Measurements from ENCODE around the gene TSPAN31.
"Not testable (repeated sequence)": the region's sequence is repeated elsewhere in the genome, so short reads cannot be mapped to it uniquely, and the experiment has no call there.

Gene TSPAN31

GRCh38 chr12:57770734-57771133, 25.9 kb downstream of the TSPAN31 start:
- DNase-seq, result no peak

- DNase-seq, result peak; percentile 89
Observed at GRCh38 chr12:57771236-57771872, 26.5 kb downstream of the TSPAN31 start.

- DNase-seq, result peak; percentile 95
Observed at GRCh38 chr12:57771873-57772428, 27.1 kb downstream of the TSPAN31 start, which contains the start of gene METTL1. Gene METTL1, minus strand, starts transcription at chr12:57772105. Its CDS starts 22 bp downstream, at chr12:57772083.

GRCh38 chr12:57772429-57773322, 27.8 kb downstream of the TSPAN31 start, which contains the start of gene EEF1AKMT3:
Gene EEF1AKMT3, plus strand, starts transcription at chr12:57772614. Its CDS starts 111 bp downstream, at chr12:57772725.
- DNase-seq, result peak; percentile 23

GRCh38 chr12:57774634-57775033, 29.8 kb downstream of the TSPAN31 start:
- DNase-seq, result not testable (repeated sequence)

GRCh38 chr12:57775044-57775443, 30.2 kb downstream of the TSPAN31 start:
- DNase-seq, result no peak

- DNase-seq, result no peak
Observed at GRCh38 chr12:57775563-57776246, 30.9 kb downstream of the TSPAN31 start.

GRCh38 chr12:57776247-57776587, 31.4 kb downstream of the TSPAN31 start:
- no peak for DNase-seq

- DNase-seq, result no peak
Observed at GRCh38 chr12:57777367-57777766, 32.5 kb downstream of the TSPAN31 start.

GRCh38 chr12:57777911-57778310, 33.1 kb downstream of the TSPAN31 start:
- no peak for DNase-seq

- DNase-seq, result no peak
Observed at GRCh38 chr12:57779736-57780135, 34.9 kb downstream of the TSPAN31 start.

GRCh38 chr12:57780284-57780897, 35.6 kb downstream of the TSPAN31 start:
- no peak for DNase-seq

- DNase-seq, result no peak
Observed at GRCh38 chr12:57781244-57781643, 36.4 kb downstream of the TSPAN31 start.

GRCh38 chr12:57781801-57782200, 37.0 kb downstream of the TSPAN31 start:
- no peak for DNase-seq

- DNase-seq, result no peak
Observed at GRCh38 chr12:57782243-57782607, 37.4 kb downstream of the TSPAN31 start.

- DNase-seq, result peak; percentile 93
Observed at GRCh38 chr12:57782608-57783465, 38.0 kb downstream of the TSPAN31 start, which contains the start of gene TSFM. Gene TSFM, plus strand, starts transcription at chr12:57782787. Its CDS starts 15 bp downstream, at chr12:57782802.

- DNase-seq, result no peak
Observed at GRCh38 chr12:57783466-57783801, 38.6 kb downstream of the TSPAN31 start.

GRCh38 chr12:57783861-57784260, 39.0 kb downstream of the TSPAN31 start:
- no peak for DNase-seq

GRCh38 chr12:57793920-57794319, 49.1 kb downstream of the TSPAN31 start:
- no peak for DNase-seq

- DNase-seq, result no peak
Observed at GRCh38 chr12:57795354-57795753, 50.5 kb downstream of the TSPAN31 start.

GRCh38 chr12:57796996-57797395, 52.2 kb downstream of the TSPAN31 start:
- DNase-seq, result no peak

- DNase-seq, result no peak
Observed at GRCh38 chr12:57797933-57798332, 53.1 kb downstream of the TSPAN31 start.

Data from NCI-H2171 (cell line).